HUES64 (cell line): ENCODE measurements around the gene DNAJC19. TPM values are rescaled to one million over a fixed set of nuclear protein-coding genes. Genes with fewer than 3 reads are reported as not detected.
"Not testable (repeated sequence)": the region's sequence is repeated elsewhere in the genome, so short reads cannot be mapped to it uniquely, and the experiment has no call there.

ENCODE experiments used
- H3K27ac ChIP-seq: 2 replicates; pipeline ENCODE4 v1.7.0; 2013; ENCODE audit warnings: low read depth, low read length, inconsistent platforms
- H3K27me3 ChIP-seq: 2 replicates; pipeline ENCODE4 v1.6.1; 2013; ENCODE audit warnings: mild to moderate bottlenecking, low read length; ENCODE audit not compliant: insufficient read depth
- H3K36me3 ChIP-seq: 2 replicates; pipeline ENCODE4 v1.6.1; 2013; ENCODE audit warnings: mild to moderate bottlenecking, low read length; ENCODE audit not compliant: insufficient read depth
- H3K4me1 ChIP-seq: 2 replicates; pipeline ENCODE4 v1.6.1; 2013; ENCODE audit warnings: mild to moderate bottlenecking, low read length, moderate library complexity; ENCODE audit not compliant: insufficient read depth
- H3K4me3 ChIP-seq: 2 replicates; pipeline ENCODE4 v1.5.1; 2013; ENCODE audit warnings: mild to moderate bottlenecking, low read length, moderate library complexity
- H3K9ac ChIP-seq: 2 replicates; pipeline ENCODE4 v1.6.1; 2013; ENCODE audit warnings: mild to moderate bottlenecking, low read depth, low read length
- H3K9me3 ChIP-seq: 2 replicates; pipeline ENCODE4 v1.6.1; 2013; ENCODE audit warnings: low read depth, low read length; ENCODE audit not compliant: insufficient read depth
- WGBS: fragments of 150-250, 120-280 bp; methylation state at CpG from one replicate; pipeline ENCODE4 v1.1.7; 2013; ENCODE audit warnings: missing lambda C conversion rate; 5-methylcytosine and 5-hydroxymethylcytosine counted together
- polyA plus RNA-seq, 2 experiments: library from polyadenylated mRNA; stranded (reverse); fragments of 50-300 nt; gene quantifications; one replicate each; pipeline ENCODE4 v1.2.3, GENCODE V29; 2013

The DNAJC19 gene
- polyA plus RNA-seq (2013, experiment 1 of 2), result 64.5 TPM
- polyA plus RNA-seq (2013, experiment 2 of 2), result 69.9 TPM

DNA sequence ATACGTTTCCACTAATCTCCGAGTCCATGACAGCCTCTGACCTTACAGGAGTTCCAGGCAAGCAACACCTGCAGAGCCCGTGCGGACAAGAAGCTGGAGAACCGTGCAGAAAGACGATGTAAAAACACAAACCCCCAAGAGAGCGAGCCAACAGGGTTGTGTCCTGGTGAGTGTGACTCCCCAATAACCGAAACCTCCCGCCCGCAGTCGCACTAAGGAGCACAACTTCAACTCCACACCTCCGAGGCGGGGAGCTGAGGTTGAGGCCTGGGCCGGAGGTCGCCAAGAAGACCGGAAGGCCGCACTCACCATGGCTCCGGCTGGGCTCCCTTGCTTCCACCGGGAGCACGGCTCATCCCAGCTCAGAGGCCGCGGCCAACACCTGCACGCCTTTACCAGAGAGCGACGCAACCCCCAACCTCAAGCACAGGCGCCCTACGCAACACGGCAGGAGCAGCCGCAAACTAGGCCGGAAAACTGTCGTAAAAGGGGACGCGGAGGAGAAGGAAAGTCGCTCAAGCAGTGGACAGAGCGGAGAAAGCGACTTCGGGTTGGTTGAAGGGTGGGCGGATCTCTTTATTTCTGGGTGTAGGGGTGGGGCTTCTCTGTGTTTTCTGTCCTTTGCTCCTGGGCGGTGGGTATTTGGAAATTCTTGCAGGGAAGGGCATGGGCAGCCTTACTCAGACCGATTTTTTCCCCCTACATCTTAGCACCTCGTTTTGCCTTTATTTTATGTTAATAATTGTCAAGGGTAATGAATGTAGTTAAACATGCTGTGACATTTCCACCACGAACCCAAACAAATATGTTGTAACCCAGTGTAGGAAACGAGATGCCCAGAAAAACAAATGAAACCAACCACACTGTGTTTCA, at the start of gene DNAJC19:
TSS of gene DNAJC19 (minus strand) at position 446 of the 873 bp plus-strand sequence. CDS start at position 312, 134 bp downstream.
- Histone ChIP-seq H3K9me3 (no peaks in the 10 kb centered on the region), H3K36me3 (peaks cover 35% of the 10 kb centered on the region), H3K4me3 (peak within 1 kb of the TSS; percentile 93), H3K4me1 (no peaks in the 10 kb centered on the region), H3K9ac (peak within 1 kb of the TSS; percentile 90), H3K27ac (peak within 1 kb of the TSS; percentile 83), H3K27me3 (no peaks in the 10 kb centered on the region)
- WGBS, result under 1% methylated on average over 38 of the region's 43 CpGs

DNA sequence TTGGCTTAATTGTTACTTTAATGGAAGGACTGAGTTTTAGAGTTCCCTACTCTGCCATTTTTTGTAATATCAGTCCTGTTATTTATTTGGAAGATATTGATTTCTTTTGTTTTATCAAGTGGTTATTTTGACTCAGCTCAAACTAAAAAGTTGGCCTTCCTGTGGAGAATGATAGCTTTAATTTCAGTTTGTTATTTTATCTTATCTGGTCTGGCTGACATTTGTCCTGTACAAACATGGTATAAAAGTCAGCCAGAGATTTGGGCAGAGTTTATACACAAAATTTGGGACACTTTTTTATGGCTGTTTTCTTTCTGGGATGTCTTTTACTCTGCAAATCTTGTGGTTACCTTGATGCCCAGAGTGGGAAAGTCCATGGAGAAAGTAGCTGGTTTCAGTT, 41.4 kb upstream of the DNAJC19 start:
- no peak overlapping the region for H3K9ac ChIP-seq
- H3K36me3 ChIP-seq, result no peaks in the 10 kb centered on the region
- H3K9me3 ChIP-seq, result peaks cover 1% of the 10 kb centered on the region; the same call in 1 of the 2 replicates
- H3K4me3 ChIP-seq, result no peak overlapping the region
- H3K4me1 ChIP-seq, result no peaks in the 10 kb centered on the region
- no peaks in the 10 kb centered on the region for H3K27me3 ChIP-seq
- H3K27ac ChIP-seq, result no peak overlapping the region

DNA sequence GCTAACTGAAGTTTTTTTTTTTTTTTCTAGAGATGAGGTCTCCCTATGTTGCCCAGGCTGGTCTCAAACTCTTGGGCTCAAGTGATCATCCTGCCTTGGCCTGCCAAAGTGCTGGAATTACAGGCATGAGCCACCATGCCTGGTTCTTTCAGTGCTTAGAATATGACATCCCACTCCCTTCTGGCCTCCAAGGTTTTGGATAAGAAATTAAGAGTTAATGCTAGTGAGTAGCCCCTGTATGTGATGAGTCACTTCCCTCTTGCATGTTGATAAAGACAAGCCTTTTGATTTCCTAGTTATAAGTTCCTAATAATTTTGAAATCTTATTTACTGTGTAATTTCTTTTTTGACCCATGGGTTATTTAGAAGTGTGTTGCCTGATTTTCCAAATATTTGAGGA, 35.7 kb upstream of the DNAJC19 start:
- no peak overlapping the region for H3K4me3 ChIP-seq
- H3K27ac ChIP-seq, result no peak overlapping the region
- no peaks in the 10 kb centered on the region for H3K36me3 ChIP-seq
- no peaks in the 10 kb centered on the region for H3K4me1 ChIP-seq
- H3K27me3 ChIP-seq, result no peaks in the 10 kb centered on the region
- peaks cover 31% of the 10 kb centered on the region; the same call in 1 of the 2 replicates for H3K9me3 ChIP-seq
- H3K9ac ChIP-seq, result no peak overlapping the region

DNA sequence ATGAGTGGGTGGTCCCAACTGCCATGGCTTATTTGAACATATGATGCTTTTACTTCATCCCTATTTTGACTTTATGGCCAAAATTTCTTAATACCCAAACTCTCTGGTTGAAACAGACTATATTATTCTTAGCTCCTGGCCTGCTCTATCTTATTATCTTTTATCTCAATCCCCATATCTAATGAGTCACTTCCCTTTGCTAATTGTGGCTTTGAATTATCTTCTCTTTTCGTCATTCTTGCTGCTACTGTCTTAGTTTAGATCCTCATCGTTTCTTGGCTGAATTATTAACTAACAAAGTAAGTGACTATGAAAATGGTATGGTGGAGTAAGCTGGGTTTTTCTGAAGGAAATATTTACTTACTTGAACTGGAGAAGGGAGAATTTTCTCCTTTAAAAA, 28.2 kb upstream of the DNAJC19 start:
- no peaks in the 10 kb centered on the region for H3K4me1 ChIP-seq
- H3K27me3 ChIP-seq, result no peaks in the 10 kb centered on the region
- H3K27ac ChIP-seq, result no peak overlapping the region
- no peak overlapping the region for H3K4me3 ChIP-seq
- WGBS, result 100% methylated on average over 2 of the region's 2 CpGs
- no peaks in the 10 kb centered on the region for H3K36me3 ChIP-seq
- H3K9me3 ChIP-seq, result no peaks in the 10 kb centered on the region
- no peak overlapping the region for H3K9ac ChIP-seq

DNA sequence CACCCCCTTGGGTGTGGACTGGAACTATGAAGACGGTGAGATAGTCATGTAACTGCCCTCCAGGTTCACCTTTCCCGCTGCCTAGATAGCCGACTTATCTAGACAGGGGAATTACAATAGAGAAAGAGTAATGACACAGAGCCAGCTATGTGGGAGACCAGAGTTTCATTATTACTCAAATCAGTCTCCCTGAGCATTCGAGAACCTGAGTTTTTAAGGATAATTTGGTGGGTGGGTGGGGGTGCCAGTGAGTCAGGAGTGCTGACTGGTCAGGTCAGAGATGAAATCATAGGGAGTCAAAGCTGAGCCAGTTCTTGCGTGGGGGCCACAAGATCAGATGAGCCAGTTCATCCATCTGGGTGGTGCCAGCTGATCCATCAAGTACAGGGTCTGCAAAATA, 19.7 kb upstream of the DNAJC19 start:
- Histone ChIP-seq H3K27ac (no peak overlapping the region), H3K27me3 (no peaks in the 10 kb centered on the region), H3K9ac (no peak overlapping the region), H3K36me3 (no peaks in the 10 kb centered on the region), H3K9me3 (no peaks in the 10 kb centered on the region), H3K4me3 (no peak overlapping the region), H3K4me1 (peaks cover 6% of the 10 kb centered on the region; the same call in 1 of the 2 replicates)
- 75% methylated on average over 5 of the region's 5 CpGs for WGBS

DNA sequence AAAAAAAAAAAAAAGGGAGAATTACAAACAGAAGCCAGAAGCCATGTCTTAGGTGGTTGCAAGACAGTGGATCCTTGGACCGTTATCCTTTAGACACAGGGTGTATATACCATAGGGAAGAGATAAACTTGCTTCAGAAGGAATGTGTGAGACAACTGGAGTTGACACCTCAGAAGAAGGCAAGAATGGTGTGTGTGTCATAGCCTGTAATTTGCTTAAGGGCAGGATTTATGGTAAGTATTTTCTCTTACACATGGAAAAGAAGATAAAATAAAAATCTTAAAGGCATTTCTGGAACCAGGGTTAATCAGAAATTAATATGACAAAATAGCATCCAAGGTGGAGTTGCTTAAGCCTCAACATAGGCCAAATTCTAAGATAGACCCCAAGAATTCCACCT, 19.3 kb upstream of the DNAJC19 start:
- Histone ChIP-seq H3K4me3 (no peak overlapping the region), H3K36me3 (no peaks in the 10 kb centered on the region), H3K9ac (no peak overlapping the region), H3K27me3 (no peaks in the 10 kb centered on the region), H3K9me3 (no peaks in the 10 kb centered on the region), H3K27ac (no peak overlapping the region), H3K4me1 (peaks cover 6% of the 10 kb centered on the region; the same call in 1 of the 2 replicates)
- WGBS, result 88% methylated on average over 1 of the region's 1 CpG

DNA sequence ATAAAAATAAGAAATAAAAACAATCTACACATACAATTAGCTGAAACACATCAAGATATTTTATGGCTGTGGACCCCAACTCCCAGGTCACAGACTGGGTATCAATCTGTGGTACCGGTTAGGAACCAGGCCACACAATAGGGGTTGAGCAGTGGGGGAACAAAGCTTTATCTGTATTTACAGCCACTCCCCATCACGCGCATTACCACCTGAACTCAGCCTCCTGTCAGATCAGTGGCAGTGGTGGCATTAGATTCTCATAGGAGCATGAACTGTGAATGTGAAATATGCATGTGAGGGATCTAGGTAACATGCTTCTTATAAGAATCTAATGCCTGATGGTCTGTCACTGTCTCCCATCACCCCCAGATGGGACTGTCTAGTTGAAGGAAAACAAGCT, 17.7 kb upstream of the DNAJC19 start:
- WGBS, result 100% methylated on average over 3 of the region's 3 CpGs

DNA sequence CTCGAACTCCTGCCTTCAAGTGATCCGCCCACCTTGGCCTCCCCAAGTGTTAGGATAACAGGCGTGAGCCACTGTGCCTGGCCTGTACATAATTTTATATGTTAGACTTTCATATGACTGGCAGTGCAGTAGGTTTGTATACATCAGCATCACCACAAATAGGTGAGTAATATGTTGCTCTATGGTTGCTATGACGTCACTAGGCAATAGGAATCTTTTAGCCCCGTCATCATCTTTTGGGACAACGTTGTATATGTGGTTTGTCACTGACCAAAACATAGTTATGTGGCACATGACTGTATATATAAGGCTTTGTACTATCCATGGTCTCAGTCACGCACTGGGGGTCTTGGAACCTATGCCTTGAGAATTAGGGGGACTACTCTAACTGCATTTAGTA, 17.0 kb upstream of the DNAJC19 start:
- Histone ChIP-seq H3K9me3 (0 out of 2 replicates have a peak, but pooled peaks cover 3% of the 10 kb centered on the region), H3K27ac (no peak overlapping the region), H3K4me3 (no peak overlapping the region), H3K36me3 (no peaks in the 10 kb centered on the region), H3K9ac (no peak overlapping the region), H3K27me3 (no peaks in the 10 kb centered on the region), H3K4me1 (peaks cover 6% of the 10 kb centered on the region; the same call in 1 of the 2 replicates)
- 96% methylated on average over 7 of the region's 7 CpGs for WGBS

More for the DNA sequence above, 17.7 kb upstream of the DNAJC19 start:
- peaks cover 6% of the 10 kb centered on the region; the same call in 1 of the 2 replicates for H3K4me1 ChIP-seq
- no peaks in the 10 kb centered on the region for H3K9me3 ChIP-seq
- no peaks in the 10 kb centered on the region for H3K36me3 ChIP-seq
- no peak overlapping the region for H3K4me3 ChIP-seq
- no peak overlapping the region for H3K27ac ChIP-seq
- no peaks in the 10 kb centered on the region for H3K27me3 ChIP-seq
- H3K9ac ChIP-seq, result no peak overlapping the region

DNA sequence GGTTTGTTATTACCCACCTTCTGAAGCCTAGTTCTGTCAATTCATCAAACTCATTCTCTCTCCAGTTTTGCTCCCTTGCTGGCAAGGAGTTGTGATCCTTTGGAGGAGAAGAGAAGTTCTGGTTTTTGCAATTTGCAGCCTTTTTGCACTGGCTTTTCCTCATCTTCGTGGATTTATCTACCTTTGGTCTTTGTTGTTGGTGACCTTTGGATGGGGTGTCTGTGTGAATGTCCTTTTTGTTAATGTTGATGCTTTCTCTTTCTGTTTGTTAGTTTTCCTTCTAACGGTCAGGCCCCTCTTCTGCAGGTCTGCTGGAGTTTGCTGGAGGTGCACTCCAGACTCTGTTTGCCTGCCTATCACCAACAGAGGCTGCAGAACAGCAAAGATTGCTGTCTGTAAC, 13.9 kb upstream of the DNAJC19 start:
- H3K27ac ChIP-seq, H3K4me3 ChIP-seq, H3K9ac ChIP-seq, H3K4me1 ChIP-seq, H3K27me3 ChIP-seq, H3K36me3 ChIP-seq, H3K9me3 ChIP-seq: not testable (repeated sequence)
- WGBS, result 94% methylated on average over 2 of the region's 2 CpGs

DNA sequence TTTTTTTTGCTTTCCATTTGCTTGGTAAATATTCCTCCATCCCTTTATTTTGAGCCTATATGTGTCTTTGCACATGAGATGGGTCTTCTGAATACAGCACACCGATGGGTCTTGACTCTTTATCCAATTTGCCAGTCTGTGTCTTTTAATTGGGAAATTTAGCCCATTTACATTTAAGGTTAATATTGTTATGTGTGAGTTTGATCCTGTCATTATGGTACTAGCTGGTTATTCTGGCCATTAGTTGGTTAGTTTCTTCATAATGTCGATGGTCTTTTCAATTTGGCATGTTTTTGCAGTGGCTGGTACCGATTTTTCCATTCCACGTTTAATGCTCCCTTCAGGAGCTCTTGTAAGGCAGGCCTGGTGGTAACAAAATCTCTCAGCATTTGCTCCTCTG, 12.8 kb upstream of the DNAJC19 start:
- H3K4me1 ChIP-seq, H3K27ac ChIP-seq, H3K4me3 ChIP-seq, H3K36me3 ChIP-seq, H3K27me3 ChIP-seq, H3K9ac ChIP-seq, H3K9me3 ChIP-seq: not testable (repeated sequence)
- WGBS, result 93% methylated on average over 4 of the region's 4 CpGs

DNA sequence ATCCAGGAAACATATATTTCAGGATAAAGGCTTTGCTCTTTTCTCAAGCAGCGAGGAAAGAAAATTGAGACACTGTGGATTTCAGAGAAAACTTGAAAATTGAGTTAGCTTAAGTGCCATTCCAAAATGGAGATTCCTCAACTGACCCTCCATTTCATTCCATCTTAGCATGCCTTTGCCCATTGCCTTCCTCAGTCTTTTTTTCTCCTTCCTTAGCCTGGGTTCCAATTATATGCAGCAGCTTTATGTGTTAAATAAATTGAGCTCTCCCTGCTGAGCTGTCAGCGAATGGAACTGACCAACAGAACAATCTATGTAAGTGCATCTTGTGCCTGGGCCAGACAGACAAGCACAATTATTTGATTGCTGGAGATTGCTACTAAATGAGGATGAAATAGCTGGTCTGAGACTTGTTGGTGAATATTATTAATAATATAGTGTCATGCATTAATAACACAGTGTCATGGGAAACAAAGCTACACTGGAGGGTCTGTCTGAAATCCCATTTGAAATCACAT, 6.9 kb upstream of the DNAJC19 start:
- H3K9ac ChIP-seq, result no peak overlapping the region
- 92% methylated on average over 2 of the region's 2 CpGs for WGBS

More for the DNA sequence above, 6.9 kb upstream of the DNAJC19 start:
- H3K4me1 ChIP-seq, result no peaks in the 10 kb centered on the region
- no peak overlapping the region for H3K27ac ChIP-seq
- no peaks in the 10 kb centered on the region for H3K27me3 ChIP-seq
- H3K9me3 ChIP-seq, result no peaks in the 10 kb centered on the region
- no peak overlapping the region for H3K4me3 ChIP-seq
- no peaks in the 10 kb centered on the region for H3K36me3 ChIP-seq
